Testis (tissue), 3 donors: ENCODE data around the gene ZNF319. TPM values are rescaled to one million over a fixed set of nuclear protein-coding genes. Genes with fewer than 3 reads are reported as not detected.

ENCODE experiments used
- DNase-seq: peaks from one replicate; pipeline ENCODE4 v3.0.0-alpha.2; 2019
- H3K27ac ChIP-seq, 2 donors: fragments of 200-600 bp; sonication (generic); one replicate each; pipeline ENCODE4 v1.5.1; 2019
- H3K27me3 ChIP-seq: fragments of 200-600 bp; sonication (generic); one replicate; pipeline ENCODE4 v1.5.1; 2019
- H3K36me3 ChIP-seq: fragments of 200-600 bp; sonication (generic); one replicate; pipeline ENCODE4 v1.5.1; 2017; ENCODE audit warnings: low read depth; ENCODE audit errors: missing control alignments
- H3K4me1 ChIP-seq: fragments of 200-600 bp; sonication (generic); one replicate; pipeline ENCODE4 v1.5.1; 2019
- H3K4me3 ChIP-seq, 2 donors: fragments of 200-600 bp; sonication (generic); one replicate each; pipeline ENCODE4 v1.5.1; 2017 to 2019
- H3K9me3 ChIP-seq: fragments of 200-600 bp; sonication (generic); one replicate; pipeline ENCODE4 v1.5.1; 2017
- CTCF ChIP-seq, 3 experiments: fragments of 450-650 bp in 2 of 3; fragments of 200-600 bp in 1 of 3; sonication (generic) in 1 of 3; IDR thresholded peaks; one replicate each; pipeline ENCODE4 v1.5.1; 2016 to 2019; ENCODE audit warnings: antibody characterized with exemption in 3 of 3, mild to moderate bottlenecking in 2 of 3, moderate library complexity in 1 of 3
- POLR2A ChIP-seq: fragments of 450-650 bp; IDR thresholded peaks from one replicate; pipeline ENCODE4 v1.6.1; 2017; ENCODE audit warnings: antibody characterized with exemption, mild to moderate bottlenecking, moderate library complexity
- WGBS, 2 donors: methylation state at CpG; one replicate each; pipeline ENCODE4 v1.1.5; 2018; 5-methylcytosine and 5-hydroxymethylcytosine counted together
- intact Hi-C: fragments of 100-400 bp; cut with DNase I; formaldehyde crosslinking; loops from one replicate; pipeline ENCODE4 v1.15.1; 2023; ENCODE audit warnings: low total_unique reads
- polyA plus RNA-seq: library from polyadenylated mRNA; stranded (reverse); fragments of 350-450 nt; fragmentation: Illumina TruSeq; extraction: RNeasy Lipid Tissue Mini Kit (QIAGEN cat#74804); gene quantifications from one replicate; pipeline ENCODE4 v1.2.3, GENCODE V29; 2014; ENCODE audit warnings: low read depth, low replicate concordance; ENCODE audit not compliant: insufficient read depth
- total RNA-seq, 2 donors: library from RNA; depleted of rRNA; stranded (reverse); fragments of >200 nt; gene quantifications; one replicate each; pipeline ENCODE4 v1.2.3, GENCODE V29; 2016

The ZNF319 gene
- total and polyA plus RNA-seq, 3 donors from 2014 or later: 10.4 to 12.1 (median 11.2) TPM

GRCh38 chr16:58041628-58041955 lies 41.1 kb upstream of the ZNF319 start:
- WGBS, 2 donors: 89 to 91% methylated on average over 15 of the region's 18 CpGs
- intact Hi-C loops: no loop called here
- Histone ChIP-seq H3K9me3 (no peaks in the 10 kb centered on the region), H3K36me3 (no peaks in the 10 kb centered on the region), H3K27me3 (no peaks in the 10 kb centered on the region), H3K4me1 (peaks cover 7% of the 10 kb centered on the region), H3K27ac (no peak overlapping the region), H3K4me3 (no peak overlapping the region)
- no peak for TF ChIP-seq POLR2A
- no peak for TF ChIP-seq CTCF (IDR thresholded peaks at IDR 0.05)
- DNase-seq: no peak

GRCh38 chr16:58040945-58041627 lies 40.6 kb upstream of the ZNF319 start:
- Histone ChIP-seq H3K27ac (no peak overlapping the region), H3K27me3 (no peaks in the 10 kb centered on the region), H3K36me3 (no peaks in the 10 kb centered on the region), H3K4me1 (peaks cover 7% of the 10 kb centered on the region), H3K9me3 (no peaks in the 10 kb centered on the region), H3K4me3 (no peak overlapping the region)
- intact Hi-C loops: no loop called here
- 86 to 89% methylated on average over 6 to 14 of the region's 14 CpGs for WGBS, 2 donors
- DNase-seq: no peak
- TF ChIP-seq POLR2A: no peak
- no peak for TF ChIP-seq CTCF (IDR thresholded peaks at IDR 0.05)

GRCh38 chr16:58040496-58040846 lies 40.0 kb upstream of the ZNF319 start:
- no peak overlapping the region for H3K4me3 ChIP-seq
- intact Hi-C loops: no loop called here
- H3K27ac ChIP-seq: no peak overlapping the region
- no peaks in the 10 kb centered on the region for H3K9me3 ChIP-seq
- DNase-seq: no peak
- WGBS, 2 donors: 88 to 89% methylated on average over 11 to 12 of the region's 12 CpGs
- no peaks in the 10 kb centered on the region for H3K27me3 ChIP-seq
- TF ChIP-seq POLR2A: no peak
- no peak for TF ChIP-seq CTCF (IDR thresholded peaks at IDR 0.05)
- peaks cover 13% of the 10 kb centered on the region for H3K4me1 ChIP-seq
- H3K36me3 ChIP-seq: no peaks in the 10 kb centered on the region

GRCh38 chr16:58039829-58040495 lies 39.5 kb upstream of the ZNF319 start:
- H3K4me3 ChIP-seq: no peak overlapping the region
- H3K9me3 ChIP-seq: no peaks in the 10 kb centered on the region
- intact Hi-C loops: no loop called here
- no peaks in the 10 kb centered on the region for H3K36me3 ChIP-seq
- no peaks in the 10 kb centered on the region for H3K27me3 ChIP-seq
- TF ChIP-seq POLR2A (no peak), CTCF (IDR thresholded peaks at IDR 0.05) (no peak)
- H3K4me1 ChIP-seq: peaks cover 18% of the 10 kb centered on the region
- H3K27ac ChIP-seq: no peak overlapping the region
- DNase-seq: no peak
- WGBS, 2 donors: 92% methylated on average over 20 to 26 of the region's 26 CpGs

GRCh38 chr16:58038219-58038641 lies 37.8 kb upstream of the ZNF319 start:
- Histone ChIP-seq H3K4me1 (peaks cover 28% of the 10 kb centered on the region), H3K27me3 (no peaks in the 10 kb centered on the region), H3K9me3 (no peaks in the 10 kb centered on the region), H3K36me3 (no peaks in the 10 kb centered on the region), H3K27ac (no peak overlapping the region), H3K4me3 (no peak overlapping the region)
- TF ChIP-seq POLR2A: no peak
- no peak for TF ChIP-seq CTCF (IDR thresholded peaks at IDR 0.05)
- no peak for DNase-seq
- intact Hi-C loops: no loop called here
- 94 to 95% methylated on average over 20 of the region's 20 CpGs for WGBS, 2 donors
